Measurements from ENCODE around the gene PTPRH. TPM values are rescaled to one million over a fixed set of nuclear protein-coding genes. Genes with fewer than 3 reads are reported as not detected.

The PTPRH gene
- polyA plus RNA-seq, 1 donor from 2014 or later, result 0.54 TPM

DNA sequence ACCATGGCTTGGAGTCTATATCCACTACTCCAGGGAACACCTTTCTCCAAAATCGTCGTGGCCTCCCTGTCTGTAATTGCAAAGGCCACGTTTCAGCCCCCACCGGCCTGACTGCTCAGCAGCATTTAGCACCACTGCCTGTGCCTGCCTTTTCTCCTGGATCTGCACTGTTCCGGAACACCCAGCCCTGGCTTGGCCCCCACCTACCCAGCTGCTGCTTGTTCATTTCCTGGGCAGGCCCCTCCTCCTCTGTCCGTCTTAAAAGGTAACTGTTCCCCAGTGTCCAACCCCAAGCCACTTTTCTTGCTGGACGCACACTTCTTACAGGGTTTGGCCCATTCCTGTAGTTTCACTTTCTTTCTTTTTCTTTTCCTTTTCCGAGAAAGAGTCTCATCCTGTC lies 20.7 kb downstream of the PTPRH start:
- no peak overlapping the region for H3K9ac ChIP-seq (ENCODE audit: low read length)
- H3K27me3 ChIP-seq (ENCODE audit: insufficient read depth, low read depth, low read length), result peaks cover 5% of the 10 kb centered on the region

GRCh38 chr19:55186080-55186479 lies 23.2 kb downstream of the PTPRH start:
- H3K36me3 ChIP-seq (ENCODE audit: insufficient read depth, low read length), result no peaks in the 10 kb centered on the region
- no peak overlapping the region for H3K4me3 ChIP-seq (ENCODE audit: low read length)
- TF ChIP-seq TAF1 (IDR thresholded peaks at IDR 0.05; ENCODE audit: low read depth) (no peak), EZH2 (IDR thresholded peaks at IDR 0.05; ENCODE audit: borderline replicate concordance, insufficient read depth, low read length, poor library complexity, severe bottlenecking) (no peak), SMC3 (conservative IDR thresholded peaks at IDR 0.05; ENCODE audit: poor library complexity) (no peak), EP300 (conservative IDR thresholded peaks at IDR 0.05; ENCODE audit: poor library complexity, severe bottlenecking) (no peak), POLR2AphosphoS5 (IDR thresholded peaks at IDR 0.05) (no peak), MXI1 (conservative IDR thresholded peaks at IDR 0.05; ENCODE audit: poor library complexity, severe bottlenecking) (no peak), RAD21 (conservative IDR thresholded peaks at IDR 0.05) (no peak)
- TF ChIP-seq, protein P1, sequence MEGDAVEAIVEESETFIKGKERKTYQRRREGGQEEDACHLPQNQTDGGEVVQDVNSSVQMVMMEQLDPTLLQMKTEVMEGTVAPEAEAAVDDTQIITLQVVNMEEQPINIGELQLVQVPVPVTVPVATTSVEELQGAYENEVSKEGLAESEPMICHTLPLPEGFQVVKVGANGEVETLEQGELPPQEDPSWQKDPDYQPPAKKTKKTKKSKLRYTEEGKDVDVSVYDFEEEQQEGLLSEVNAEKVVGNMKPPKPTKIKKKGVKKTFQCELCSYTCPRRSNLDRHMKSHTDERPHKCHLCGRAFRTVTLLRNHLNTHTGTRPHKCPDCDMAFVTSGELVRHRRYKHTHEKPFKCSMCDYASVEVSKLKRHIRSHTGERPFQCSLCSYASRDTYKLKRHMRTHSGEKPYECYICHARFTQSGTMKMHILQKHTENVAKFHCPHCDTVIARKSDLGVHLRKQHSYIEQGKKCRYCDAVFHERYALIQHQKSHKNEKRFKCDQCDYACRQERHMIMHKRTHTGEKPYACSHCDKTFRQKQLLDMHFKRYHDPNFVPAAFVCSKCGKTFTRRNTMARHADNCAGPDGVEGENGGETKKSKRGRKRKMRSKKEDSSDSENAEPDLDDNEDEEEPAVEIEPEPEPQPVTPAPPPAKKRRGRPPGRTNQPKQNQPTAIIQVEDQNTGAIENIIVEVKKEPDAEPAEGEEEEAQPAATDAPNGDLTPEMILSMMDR (IDR thresholded peaks at IDR 0.05; ENCODE audit: poor library complexity, severe bottlenecking), result no peak
- TF ChIP-seq, protein P2, sequence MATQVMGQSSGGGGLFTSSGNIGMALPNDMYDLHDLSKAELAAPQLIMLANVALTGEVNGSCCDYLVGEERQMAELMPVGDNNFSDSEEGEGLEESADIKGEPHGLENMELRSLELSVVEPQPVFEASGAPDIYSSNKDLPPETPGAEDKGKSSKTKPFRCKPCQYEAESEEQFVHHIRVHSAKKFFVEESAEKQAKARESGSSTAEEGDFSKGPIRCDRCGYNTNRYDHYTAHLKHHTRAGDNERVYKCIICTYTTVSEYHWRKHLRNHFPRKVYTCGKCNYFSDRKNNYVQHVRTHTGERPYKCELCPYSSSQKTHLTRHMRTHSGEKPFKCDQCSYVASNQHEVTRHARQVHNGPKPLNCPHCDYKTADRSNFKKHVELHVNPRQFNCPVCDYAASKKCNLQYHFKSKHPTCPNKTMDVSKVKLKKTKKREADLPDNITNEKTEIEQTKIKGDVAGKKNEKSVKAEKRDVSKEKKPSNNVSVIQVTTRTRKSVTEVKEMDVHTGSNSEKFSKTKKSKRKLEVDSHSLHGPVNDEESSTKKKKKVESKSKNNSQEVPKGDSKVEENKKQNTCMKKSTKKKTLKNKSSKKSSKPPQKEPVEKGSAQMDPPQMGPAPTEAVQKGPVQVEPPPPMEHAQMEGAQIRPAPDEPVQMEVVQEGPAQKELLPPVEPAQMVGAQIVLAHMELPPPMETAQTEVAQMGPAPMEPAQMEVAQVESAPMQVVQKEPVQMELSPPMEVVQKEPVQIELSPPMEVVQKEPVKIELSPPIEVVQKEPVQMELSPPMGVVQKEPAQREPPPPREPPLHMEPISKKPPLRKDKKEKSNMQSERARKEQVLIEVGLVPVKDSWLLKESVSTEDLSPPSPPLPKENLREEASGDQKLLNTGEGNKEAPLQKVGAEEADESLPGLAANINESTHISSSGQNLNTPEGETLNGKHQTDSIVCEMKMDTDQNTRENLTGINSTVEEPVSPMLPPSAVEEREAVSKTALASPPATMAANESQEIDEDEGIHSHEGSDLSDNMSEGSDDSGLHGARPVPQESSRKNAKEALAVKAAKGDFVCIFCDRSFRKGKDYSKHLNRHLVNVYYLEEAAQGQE (IDR thresholded peaks at IDR 0.05; ENCODE audit: borderline replicate concordance), result no peak
- H3K9ac ChIP-seq (ENCODE audit: low read length), result no peak overlapping the region
- no peaks in the 10 kb centered on the region for H3K79me2 ChIP-seq (replicated peaks; ENCODE audit: insufficient read depth, low read length)
- no peaks in the 10 kb centered on the region for H3K9me2 ChIP-seq (ENCODE audit: insufficient read depth, low read length)
- no peak overlapping the region for H3K4me2 ChIP-seq (ENCODE audit: low read length)
- H4K20me1 ChIP-seq (ENCODE audit: insufficient read depth), result no peaks in the 10 kb centered on the region
- H3K9me3 ChIP-seq (ENCODE audit: low read length), result no peaks in the 10 kb centered on the region
- peaks cover 20% of the 10 kb centered on the region for H3K27me3 ChIP-seq (ENCODE audit: insufficient read depth, low read depth, low read length)
- no peak overlapping the region for H2AFZ ChIP-seq (ENCODE audit: low read depth, low read length)
- H3K27ac ChIP-seq (ENCODE audit: low read length), result no peak overlapping the region
- no peaks in the 10 kb centered on the region for H3F3A ChIP-seq (ENCODE audit: insufficient read depth, low read length, poor library complexity, severe bottlenecking)

More for the DNA sequence above, 20.7 kb downstream of the PTPRH start:
- H3K4me3 ChIP-seq (ENCODE audit: low read length), result no peak overlapping the region
- no peak overlapping the region for H3K27ac ChIP-seq (ENCODE audit: low read length)
- H2AFZ ChIP-seq (ENCODE audit: low read depth, low read length), result no peak overlapping the region
- H3K36me3 ChIP-seq (ENCODE audit: insufficient read depth, low read length), result no peaks in the 10 kb centered on the region
- H3F3A ChIP-seq (ENCODE audit: insufficient read depth, low read length, poor library complexity, severe bottlenecking), result no peaks in the 10 kb centered on the region
- TF ChIP-seq EP300 (conservative IDR thresholded peaks at IDR 0.05; ENCODE audit: poor library complexity, severe bottlenecking) (no peak), EZH2 (IDR thresholded peaks at IDR 0.05; ENCODE audit: borderline replicate concordance, insufficient read depth, low read length, poor library complexity, severe bottlenecking) (no peak), SMC3 (conservative IDR thresholded peaks at IDR 0.05; ENCODE audit: poor library complexity) (no peak), TAF1 (IDR thresholded peaks at IDR 0.05; ENCODE audit: low read depth) (no peak), POLR2AphosphoS5 (IDR thresholded peaks at IDR 0.05) (no peak), MXI1 (conservative IDR thresholded peaks at IDR 0.05; ENCODE audit: poor library complexity, severe bottlenecking) (no peak), RAD21 (conservative IDR thresholded peaks at IDR 0.05) (no peak)
- TF ChIP-seq, protein P2 (IDR thresholded peaks at IDR 0.05; ENCODE audit: borderline replicate concordance), result no peak
- TF ChIP-seq, protein P1 (IDR thresholded peaks at IDR 0.05; ENCODE audit: poor library complexity, severe bottlenecking), result no peak
- no peaks in the 10 kb centered on the region for H3K9me3 ChIP-seq (ENCODE audit: low read length)
- no peaks in the 10 kb centered on the region for H4K20me1 ChIP-seq (ENCODE audit: insufficient read depth)
- H3K79me2 ChIP-seq (replicated peaks; ENCODE audit: insufficient read depth, low read length), result no peaks in the 10 kb centered on the region
- no peak overlapping the region for H3K4me2 ChIP-seq (ENCODE audit: low read length)
- H3K9me2 ChIP-seq (ENCODE audit: insufficient read depth, low read length), result no peaks in the 10 kb centered on the region

All from neural cell (in vitro differentiated cells).